Stomach (tissue), 9 donors: Measurements from ENCODE around the gene PELI2. TPM values are rescaled to one million over a fixed set of nuclear protein-coding genes. Genes with fewer than 3 reads are reported as not detected.

Experiments
- DNase-seq, 2 donors: peaks; one replicate each; pipeline versions ENCODE4 v3.0.0 to v3.0.0-alpha.2; 2013 to 2019
- H3K27ac ChIP-seq, 5 donors: fragments of 200-600 bp in 4 of 5; sonication (generic) in 4 of 5; one replicate each; pipeline ENCODE4 v1.5.1; 2013 to 2019; ENCODE audit warnings: mild to moderate bottlenecking in 1 of 5, moderate library complexity in 1 of 5
- H3K27me3 ChIP-seq, 3 donors: fragments of 200-600 bp; sonication (generic); one replicate each; pipeline ENCODE4 v1.5.1; 2017 to 2019; ENCODE audit warnings: mixed run types in 1 of 3
- H3K36me3 ChIP-seq, 4 donors: fragments of 200-600 bp; sonication (generic); 1 replicate in 3 of 4; 2 replicates in 1 of 4; pipeline ENCODE4 v1.5.1; 2016 to 2019
- H3K4me1 ChIP-seq, 4 donors: fragments of 200-600 bp; sonication (generic); one replicate each; pipeline ENCODE4 v1.5.1; 2016 to 2019
- H3K4me3 ChIP-seq, 4 donors: fragments of 200-600 bp; sonication (generic) in 3 of 4; one replicate each; pipeline ENCODE4 v1.5.1; 2016 to 2019; ENCODE audit warnings: mild to moderate bottlenecking in 1 of 4
- H3K9me3 ChIP-seq, 4 donors: fragments of 200-600 bp; sonication (generic); one replicate each; pipeline ENCODE4 v1.5.1; 2016 to 2019
- EP300 ChIP-seq: sonication (generic); formaldehyde crosslinking; IDR thresholded peaks from one replicate; pipeline ENCODE4 v1.6.1; 2017; ENCODE audit warnings: antibody characterized with exemption
- POLR2A ChIP-seq, 4 donors: fragments of 450-650 bp; IDR thresholded peaks; one replicate each; pipeline ENCODE4 v1.6.1; 2016; ENCODE audit warnings: antibody characterized with exemption in 4 of 4, control low read depth in 2 of 4, mild to moderate bottlenecking in 1 of 4, moderate library complexity in 1 of 4
- POLR2AphosphoS5 ChIP-seq, 3 donors: sonication (generic); formaldehyde crosslinking; IDR thresholded peaks; one replicate each; pipeline ENCODE4 v1.6.1; 2016; ENCODE audit warnings: antibody characterized with exemption in 3 of 3
- WGBS, 5 donors: extraction: QIAGEN DNeasy Blood & Tissue Kit in 3 of 5; methylation state at CpG; one replicate each; pipeline versions ENCODE4 v1.1.5 to v1.1.7; 2013 to 2018; 5-methylcytosine and 5-hydroxymethylcytosine counted together
- intact Hi-C: fragments of 100-400 bp; cut with DNase I; formaldehyde crosslinking; loops from one replicate; pipeline ENCODE4 v1.15.1; 2023; ENCODE audit warnings: low total_unique reads
- polyA plus RNA-seq, 3 donors: library from polyadenylated mRNA; stranded (reverse); fragments of 200-250 nt; gene quantifications; one replicate each; pipeline ENCODE4 v1.2.3, GENCODE V29; 2013
- total RNA-seq, 5 donors: library from RNA; depleted of rRNA; stranded (reverse); fragments of >200 nt; gene quantifications; one replicate each; pipeline versions ENCODE4 v1.1.0 to v1.2.3, GENCODE V29; 2014 to 2016
- TF ChIP-seq, protein P1 (sequence below), 7 experiments: fragments of 450-650 bp in 4 of 7; fragments of 200-600 bp in 3 of 7; sonication (generic) in 3 of 7; IDR thresholded peaks; one replicate each; pipeline ENCODE4 v1.5.1; 2016 to 2019; ENCODE audit warnings: antibody characterized with exemption in 7 of 7, control low read depth in 2 of 7, mild to moderate bottlenecking in 1 of 7
- donor health status: healthy with polysubstance abuse.
- donor health status: Bipolar disorder and iron deficiency.
- donor health status: healthy.

The PELI2 gene
- total and polyA plus RNA-seq, 8 donors, result 3.0 to 48.3 (median 10.6) TPM

- peaks cover 5 to 46% (median 29%) of the 10 kb centered on the region in 4 donors for H3K36me3 ChIP-seq
- 60 to 82% (median 71%) methylated on average over 3 of the region's 3 CpGs for WGBS, 5 donors
- no peaks in the 10 kb centered on the region for H3K27me3 ChIP-seq
- no peak overlapping the region for H3K4me3 ChIP-seq
- no peak for TF ChIP-seq EP300
- intact Hi-C loops, result no loop called here
- H3K4me1 ChIP-seq, result peaks cover 0 to 6% (median 0%) of the 10 kb centered on the region in 4 donors
- H3K9me3 ChIP-seq, result no peaks in the 10 kb centered on the region
- DNase-seq, result no peak
- no peak overlapping the region for H3K27ac ChIP-seq
Measured at GRCh38 chr14:56295743-56296142, 177.5 kb downstream of the PELI2 start.

DNA sequence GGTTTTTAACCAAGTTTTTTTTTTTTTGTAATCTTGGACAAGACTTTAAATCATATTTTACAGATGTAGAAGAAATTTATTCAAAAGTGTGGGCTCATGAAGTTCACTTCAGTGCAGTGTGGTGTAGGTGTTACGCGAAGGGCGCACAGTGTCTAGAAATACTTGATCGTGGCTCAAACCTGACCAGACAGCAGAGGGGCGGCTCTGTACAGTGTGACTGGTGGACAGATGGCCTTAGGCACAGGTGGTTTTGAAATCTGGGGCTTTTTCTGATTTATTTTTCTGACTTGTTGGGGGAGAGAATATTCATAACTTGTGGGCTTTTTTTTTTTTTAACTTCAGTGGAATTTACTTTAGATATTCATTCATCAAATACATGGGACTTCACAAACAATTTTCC, 179.2 kb downstream of the PELI2 start:
- Histone ChIP-seq H3K27ac (no peak overlapping the region), H3K4me1 (peaks cover 0 to 6% (median 0%) of the 10 kb centered on the region in 4 donors), H3K4me3 (no peak overlapping the region), H3K36me3 (peaks cover 0 to 35% (median 17%) of the 10 kb centered on the region in 4 donors), H3K27me3 (no peaks in the 10 kb centered on the region), H3K9me3 (no peaks in the 10 kb centered on the region)
- intact Hi-C loops, result no loop called here
- 91 to 97% (median 97%) methylated on average over 5 of the region's 5 CpGs for WGBS, 5 donors
- TF ChIP-seq POLR2AphosphoS5 (IDR thresholded peaks at IDR 0.05), result no peak
- TF ChIP-seq, protein P1, sequence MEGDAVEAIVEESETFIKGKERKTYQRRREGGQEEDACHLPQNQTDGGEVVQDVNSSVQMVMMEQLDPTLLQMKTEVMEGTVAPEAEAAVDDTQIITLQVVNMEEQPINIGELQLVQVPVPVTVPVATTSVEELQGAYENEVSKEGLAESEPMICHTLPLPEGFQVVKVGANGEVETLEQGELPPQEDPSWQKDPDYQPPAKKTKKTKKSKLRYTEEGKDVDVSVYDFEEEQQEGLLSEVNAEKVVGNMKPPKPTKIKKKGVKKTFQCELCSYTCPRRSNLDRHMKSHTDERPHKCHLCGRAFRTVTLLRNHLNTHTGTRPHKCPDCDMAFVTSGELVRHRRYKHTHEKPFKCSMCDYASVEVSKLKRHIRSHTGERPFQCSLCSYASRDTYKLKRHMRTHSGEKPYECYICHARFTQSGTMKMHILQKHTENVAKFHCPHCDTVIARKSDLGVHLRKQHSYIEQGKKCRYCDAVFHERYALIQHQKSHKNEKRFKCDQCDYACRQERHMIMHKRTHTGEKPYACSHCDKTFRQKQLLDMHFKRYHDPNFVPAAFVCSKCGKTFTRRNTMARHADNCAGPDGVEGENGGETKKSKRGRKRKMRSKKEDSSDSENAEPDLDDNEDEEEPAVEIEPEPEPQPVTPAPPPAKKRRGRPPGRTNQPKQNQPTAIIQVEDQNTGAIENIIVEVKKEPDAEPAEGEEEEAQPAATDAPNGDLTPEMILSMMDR (IDR thresholded peaks at IDR 0.05), result no peak
- no peak for TF ChIP-seq EP300
- TF ChIP-seq POLR2A (IDR thresholded peaks at IDR 0.05), result no peak
- no peak for DNase-seq

- intact Hi-C loops, result no loop called here
- Histone ChIP-seq H3K27me3 (no peaks in the 10 kb centered on the region), H3K27ac (no peak overlapping the region), H3K4me1 (peaks cover 0 to 6% (median 0%) of the 10 kb centered on the region in 4 donors), H3K36me3 (peaks cover 0 to 32% (median 16%) of the 10 kb centered on the region in 4 donors), H3K4me3 (no peak overlapping the region), H3K9me3 (no peaks in the 10 kb centered on the region)
- TF ChIP-seq, protein P1 (IDR thresholded peaks at IDR 0.05), result no peak
- no peak for TF ChIP-seq POLR2A (IDR thresholded peaks at IDR 0.05)
- 80 to 87% (median 86%) methylated on average over 9 of the region's 9 CpGs for WGBS, 5 donors
- no peak for DNase-seq
Measured at GRCh38 chr14:56299306-56299984, 181.2 kb downstream of the PELI2 start.

- H3K36me3 ChIP-seq, result peaks cover 0 to 21% (median 14%) of the 10 kb centered on the region in 4 donors
- H3K4me3 ChIP-seq, result no peak overlapping the region
- H3K27ac ChIP-seq, result no peak overlapping the region
- no peak for DNase-seq
- peaks cover 0 to 6% (median 0%) of the 10 kb centered on the region in 4 donors for H3K4me1 ChIP-seq
- 84 to 95% (median 92%) methylated on average over 4 of the region's 4 CpGs for WGBS, 5 donors
- intact Hi-C loops, result no loop called here
- TF ChIP-seq POLR2A (IDR thresholded peaks at IDR 0.05) (no peak), POLR2AphosphoS5 (IDR thresholded peaks at IDR 0.05) (no peak), EP300 (no peak)
- TF ChIP-seq, protein P1 (IDR thresholded peaks at IDR 0.05), result no peak
- no peaks in the 10 kb centered on the region for H3K27me3 ChIP-seq
- H3K9me3 ChIP-seq, result no peaks in the 10 kb centered on the region
Measured at GRCh38 chr14:56300495-56300894, 182.3 kb downstream of the PELI2 start.

DNA sequence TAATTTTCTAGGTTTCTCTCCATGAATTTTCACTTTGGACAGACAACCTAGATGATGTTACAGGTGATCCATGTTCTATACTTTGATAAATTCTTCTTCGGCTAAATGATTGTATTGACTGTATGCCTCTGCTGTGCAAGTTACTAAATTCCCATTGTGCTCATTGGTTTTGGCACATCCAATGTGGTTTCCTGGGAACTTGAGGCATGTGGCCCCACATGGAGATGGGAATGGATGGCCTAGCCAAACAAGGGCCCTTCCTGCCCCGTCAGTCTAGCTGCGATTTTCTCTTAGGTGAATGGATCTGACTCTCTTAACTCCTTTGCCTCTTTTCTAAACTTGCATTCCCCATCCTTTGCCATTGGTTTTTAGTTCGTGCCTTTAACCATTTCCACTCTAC, 186.2 kb downstream of the PELI2 start:
- TF ChIP-seq, protein P1 (IDR thresholded peaks at IDR 0.05), result no peak
- no peak for TF ChIP-seq POLR2AphosphoS5 (IDR thresholded peaks at IDR 0.05)
- no peak for TF ChIP-seq EP300
- no peak for TF ChIP-seq POLR2A (IDR thresholded peaks at IDR 0.05)
- Histone ChIP-seq H3K27ac (no peak overlapping the region), H3K36me3 (peaks cover 0 to 3% (median 0%) of the 10 kb centered on the region in 4 donors), H3K27me3 (no peaks in the 10 kb centered on the region), H3K9me3 (no peaks in the 10 kb centered on the region), H3K4me1 (peaks cover 0 to 6% (median 0%) of the 10 kb centered on the region in 4 donors), H3K4me3 (no peak overlapping the region)
- 86 to 97% (median 92%) methylated on average over 4 of the region's 4 CpGs for WGBS, 5 donors
- DNase-seq, result no peak
- intact Hi-C loops, result no loop called here
